GM23248 (cell line): ENCODE measurements around the gene MEGF6.

Experiments used
- EZH2 ChIP-seq: fragments of 200-600 bp; sonication (generic); IDR thresholded peaks from 2 replicates; pipeline ENCODE4 v1.6.1; 2018; ENCODE audit warnings: antibody characterized with exemption, mild to moderate bottlenecking; ENCODE audit not compliant: insufficient read depth, poor library complexity, severe bottlenecking
- EZH2phosphoT487 ChIP-seq: fragments of 200-600 bp; sonication (generic); IDR thresholded peaks from 2 replicates; pipeline ENCODE4 v1.6.1; 2018; ENCODE audit warnings: antibody characterized with exemption, moderate library complexity, mild to moderate bottlenecking, low read depth; ENCODE audit not compliant: insufficient read depth

GRCh38 chr1:3558036-3558726 is 53.1 kb downstream of the MEGF6 start:
- TF ChIP-seq EZH2phosphoT487: no peak
- no peak for TF ChIP-seq EZH2
